IMR-90 (cell line): ENCODE measurements around the gene MAML1. TPM values are rescaled to one million over a fixed set of nuclear protein-coding genes. Genes with fewer than 3 reads are reported as not detected.

Experiments
- ATAC-seq: fragments of 200-7000 bp; cut with Tn5 transposase; 2 replicates; pipeline ENCODE4 v1.9.1; 2020; ENCODE audit warnings: low read depth, mild to moderate bottlenecking, moderate library complexity
- BruUV-seq: library from RNA; stranded (reverse); fragments of 400-500 nt; replicated peaks from 2 replicates; lab custom pipeline; 2021; lab: Mats Ljungman, UMichigan
- CTCF ChIA-PET: fragments of 300-600 bp; formaldehyde crosslinking; extraction: SDS; loops from one replicate; lab custom pipeline; 2021; ENCODE audit warnings: antibody characterized with exemption; lab: Yijun Ruan, JAX
- POLR2A ChIA-PET: fragments of 300-600 bp; sonication (Branson Sonifier 250); formaldehyde crosslinking; loops from one replicate; lab custom pipeline; 2022; ENCODE audit warnings: antibody characterized with exemption; ENCODE audit not compliant: unreplicated experiment; lab: Charles Lee
- DNase-seq: peaks from one replicate; pipeline ENCODE4 v3.0.0; 2013
- H2AFZ ChIP-seq: replicated peaks from 2 replicates; pipeline ENCODE3; 2013; ENCODE audit warnings: low read length, mild to moderate bottlenecking; ENCODE audit not compliant: poor library complexity
- H2AK5ac ChIP-seq: 2 replicates; pipeline ENCODE4 v1.6.1; 2013; ENCODE audit warnings: low read depth, low read length, inconsistent platforms
- H2AK9ac ChIP-seq: replicated peaks from 2 replicates; pipeline ENCODE3; 2013; ENCODE audit warnings: mild to moderate bottlenecking, low read depth, low read length, moderate library complexity; ENCODE audit not compliant: poor library complexity
- H2BK120ac ChIP-seq: 2 replicates; pipeline ENCODE4 v1.6.1; 2013; ENCODE audit warnings: low read depth, low read length, inconsistent platforms
- H2BK15ac ChIP-seq: 3 replicates; pipeline ENCODE4 v1.6.1; 2013; ENCODE audit warnings: low read depth, low read length, inconsistent platforms
- H2BK20ac ChIP-seq: 2 replicates; pipeline ENCODE4 v1.6.1; 2013; ENCODE audit warnings: low read depth, mild to moderate bottlenecking, inconsistent platforms, low read length, moderate library complexity
- H2BK5ac ChIP-seq: 2 replicates; pipeline ENCODE4 v1.6.1; 2013; ENCODE audit warnings: mild to moderate bottlenecking, low read depth, low read length, inconsistent platforms; ENCODE audit not compliant: poor library complexity, severe bottlenecking
- H3K14ac ChIP-seq: replicated peaks from 2 replicates; pipeline ENCODE4 v1.6.1; 2013; ENCODE audit warnings: low read depth, low read length, inconsistent platforms
- H3K18ac ChIP-seq: 2 replicates; pipeline ENCODE4 v1.6.1; 2013; ENCODE audit warnings: low read depth, low read length, control low read depth
- H3K23ac ChIP-seq: 2 replicates; pipeline ENCODE4 v1.6.1; 2013; ENCODE audit warnings: low read depth, low read length, inconsistent platforms
- H3K27ac ChIP-seq: 2 replicates; pipeline ENCODE4 v1.5.1; 2013; ENCODE audit warnings: mild to moderate bottlenecking, control low read depth, low read length; ENCODE audit not compliant: insufficient read depth
- H3K27me3 ChIP-seq: 2 replicates; pipeline ENCODE4 v1.6.1; 2013; ENCODE audit warnings: low read length; ENCODE audit not compliant: control insufficient read depth, insufficient read depth
- H3K36me3 ChIP-seq: 2 replicates; pipeline ENCODE4 v1.6.1; 2013; ENCODE audit warnings: low read length, mixed read lengths; ENCODE audit not compliant: control insufficient read depth, insufficient read depth
- H3K4ac ChIP-seq: 2 replicates; pipeline ENCODE4 v1.6.1; 2013; ENCODE audit warnings: low read depth, low read length, inconsistent platforms
- H3K4me1 ChIP-seq: 2 replicates; pipeline ENCODE4 v1.6.1; 2013; ENCODE audit warnings: low read length, mixed read lengths; ENCODE audit not compliant: control insufficient read depth, insufficient read depth
- H3K4me2 ChIP-seq: 2 replicates; pipeline ENCODE4 v1.6.1; 2013; ENCODE audit warnings: low read depth, mild to moderate bottlenecking, control low read depth, low read length, moderate library complexity
- H3K4me3 ChIP-seq: 2 replicates; pipeline ENCODE4 v1.5.1; 2013; ENCODE audit warnings: low read depth, mild to moderate bottlenecking, control low read depth, low read length, moderate library complexity; ENCODE audit not compliant: insufficient read depth
- H3K56ac ChIP-seq: 2 replicates; pipeline ENCODE4 v1.6.1; 2013; ENCODE audit warnings: low read length, inconsistent platforms; ENCODE audit not compliant: insufficient read depth; ENCODE audit errors: extremely low read depth
- H3K79me1 ChIP-seq, 2 experiments: 2 replicates each; pipeline ENCODE4 v1.6.1; 2013; ENCODE audit warnings: low read length in 2 of 2, inconsistent platforms in 1 of 2, low read depth in 1 of 2
- H3K9ac ChIP-seq: 2 replicates; pipeline ENCODE4 v1.6.1; 2013; ENCODE audit warnings: low read depth, low read length, control low read depth
- H3K9me1 ChIP-seq: 2 replicates; pipeline ENCODE4 v1.6.1; 2013; ENCODE audit warnings: low read length, inconsistent platforms; ENCODE audit not compliant: insufficient read depth
- H3K9me3 ChIP-seq: 2 replicates; pipeline ENCODE4 v1.6.1; 2013; ENCODE audit warnings: low read length; ENCODE audit not compliant: control insufficient read depth, insufficient read depth
- H4K20me1 ChIP-seq: 2 replicates; pipeline ENCODE4 v1.6.1; 2013; ENCODE audit warnings: low read length, inconsistent platforms; ENCODE audit not compliant: insufficient read depth
- H4K5ac ChIP-seq: 2 replicates; pipeline ENCODE4 v1.6.1; 2013; ENCODE audit warnings: mild to moderate bottlenecking, low read depth, low read length, control low read depth
- H4K8ac ChIP-seq, 2 experiments: 2 replicates each; pipeline ENCODE4 v1.6.1; 2013; ENCODE audit warnings: low read depth in 2 of 2, low read length in 2 of 2, control low read depth in 1 of 2, inconsistent platforms in 1 of 2
- H4K91ac ChIP-seq: 2 replicates; pipeline ENCODE4 v1.6.1; 2013; ENCODE audit warnings: low read depth, low read length, inconsistent platforms; ENCODE audit not compliant: insufficient read depth
- BHLHE40 ChIP-seq: fragments of 150-350 bp; IDR thresholded peaks from 2 replicates; pipeline ENCODE4 v1.6.1; 2016; ENCODE audit warnings: mild to moderate bottlenecking, low read depth, low read length
- CEBPB ChIP-seq: IDR thresholded peaks from 2 replicates; pipeline ENCODE4 v1.6.1; 2012; ENCODE audit warnings: low read depth, low read length, improper control_type of control experiment
- CHD1 ChIP-seq: IDR thresholded peaks from 2 replicates; pipeline ENCODE4 v1.6.1; 2012; ENCODE audit warnings: low read depth, low read length, improper control_type of control experiment
- ELK1 ChIP-seq: fragments of 150-350 bp; IDR thresholded peaks from 2 replicates; pipeline ENCODE4 v1.6.1; 2016; ENCODE audit warnings: low read depth, mild to moderate bottlenecking, low read length, moderate library complexity, borderline replicate concordance
- FOS ChIP-seq: fragments of 150-350 bp; IDR thresholded peaks from 2 replicates; pipeline ENCODE4 v1.6.1; 2016; ENCODE audit warnings: low read depth, low read length
- MAFK ChIP-seq: IDR thresholded peaks from 2 replicates; pipeline ENCODE4 v1.6.1; 2012; ENCODE audit warnings: low read depth, low read length, improper control_type of control experiment
- MXI1 ChIP-seq: IDR thresholded peaks from 2 replicates; pipeline ENCODE4 v1.6.1; 2012; ENCODE audit warnings: low read depth, mild to moderate bottlenecking, low read length, moderate library complexity, borderline replicate concordance
- NFE2L2 ChIP-seq: fragments of 150-350 bp; IDR thresholded peaks from 2 replicates; pipeline ENCODE4 v1.6.1; 2016; ENCODE audit warnings: low read depth, mild to moderate bottlenecking, low read length
- POLR2A ChIP-seq: IDR thresholded peaks from 2 replicates; pipeline ENCODE4 v1.6.1; 2012; ENCODE audit warnings: mild to moderate bottlenecking, low read depth, low read length
- RAD21 ChIP-seq: IDR thresholded peaks from 2 replicates; pipeline ENCODE4 v1.6.1; 2012; ENCODE audit warnings: low read length, improper control_type of control experiment
- RCOR1 ChIP-seq: IDR thresholded peaks from 2 replicates; pipeline ENCODE4 v1.6.1; 2012; ENCODE audit warnings: mild to moderate bottlenecking, low read length, improper control_type of control experiment; ENCODE audit not compliant: insufficient replicate concordance
- USF2 ChIP-seq: fragments of 150-350 bp; IDR thresholded peaks from 2 replicates; pipeline ENCODE4 v1.6.1; 2017; ENCODE audit warnings: mild to moderate bottlenecking, antibody characterized with exemption, low read length, low read depth
- WGBS, 2 experiments: methylation state at CpG; one replicate each; pipeline versions ENCODE4 v1.1.5 to v1.1.7; 2013; ENCODE audit warnings: missing lambda C conversion rate in 2 of 2; ENCODE audit not compliant: insufficient read length in 1 of 2; ENCODE audit errors: extremely low coverage in 2 of 2; 5-methylcytosine and 5-hydroxymethylcytosine counted together
- dilution Hi-C: fragments of 300-500 bp; cut with HindIII; formaldehyde crosslinking; loops from one replicate; pipeline ENCODE4 v1.14.3; 2018; ENCODE audit warnings: low sequenced_read_pairs; ENCODE audit not compliant: unreplicated experiment
- in situ Hi-C: fragments of 300-500 bp; cut with MboI; formaldehyde crosslinking; loops from 3 replicates; pipeline ENCODE4 v1.14.3; 2019; ENCODE audit warnings: low sequenced_read_pairs, inconsistent platforms, mixed read lengths
- intact Hi-C: fragments of 100-400 bp; cut with micrococcal nuclease; formaldehyde crosslinking; loops from 2 replicates; pipeline ENCODE4 v1.10.0; 2022
- polyA plus RNA-seq, 3 experiments: library from polyadenylated mRNA; depleted of rRNA; stranded (reverse); fragments of >200 nt; gene quantifications; 2 replicates each; pipeline ENCODE4 v1.2.3, GENCODE V29; 2012; ENCODE audit warnings: low replicate concordance in 1 of 3
- total RNA-seq: library from RNA; depleted of rRNA; stranded (reverse); fragments of >200 nt; gene quantifications from 2 replicates; pipeline ENCODE4 v1.2.3, GENCODE V29; 2012
- TF ChIP-seq, protein P1 (sequence below): conservative IDR thresholded peaks from 2 replicates; pipeline ENCODE4 v1.5.1; 2012; ENCODE audit warnings: mild to moderate bottlenecking, low read depth, low read length, improper control_type of control experiment

Gene MAML1
- total and polyA plus RNA-seq, 2 of the 4 experiments (the other 2 are of a cell fraction) = 4.7 to 10.2 TPM

DNA sequence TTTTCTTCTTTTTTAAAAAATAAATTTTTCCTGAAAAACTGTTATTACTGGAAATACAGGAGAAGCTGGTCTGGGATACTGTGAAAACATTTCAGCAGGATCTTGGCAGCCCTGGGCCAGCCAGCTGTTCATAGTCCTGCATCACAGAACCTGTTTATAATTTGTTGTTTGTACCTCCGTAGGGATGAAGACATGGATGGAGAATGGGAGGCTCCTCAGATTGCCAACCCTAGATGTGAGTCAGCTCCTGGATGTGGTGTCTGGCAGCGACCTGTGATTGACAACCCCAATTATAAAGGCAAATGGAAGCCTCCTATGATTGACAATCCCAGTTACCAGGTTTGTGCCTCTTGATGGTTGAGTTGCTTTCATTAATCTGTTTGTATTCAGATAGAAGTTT lies 12.4 kb upstream of the MAML1 start:
- Histone ChIP-seq H2BK5ac (no peak overlapping the region), H4K5ac (no peak overlapping the region), H4K91ac (no peak overlapping the region), H2AK9ac (no peak overlapping the region), H3K36me3 (peaks cover 68% of the 10 kb centered on the region), H2AK5ac (no peak overlapping the region), H3K9me1 (peaks cover 4% of the 10 kb centered on the region), H2BK120ac (no peak overlapping the region), H2AFZ (no peak overlapping the region), H3K9me3 (no peaks in the 10 kb centered on the region), H3K4ac (no peak overlapping the region), H3K79me1 (peaks cover 34 to 55% of the 10 kb centered on the region in 2 experiments), H3K4me3 (no peak overlapping the region), H3K27ac (no peak overlapping the region), H3K23ac (no peak overlapping the region), H3K4me2 (no peak overlapping the region), H4K20me1 (peaks cover 13% of the 10 kb centered on the region), H2BK15ac (no peak overlapping the region), H3K27me3 (no peaks in the 10 kb centered on the region), H3K4me1 (no peaks in the 10 kb centered on the region), H3K9ac (no peak overlapping the region), H4K8ac (no peak overlapping the region), H2BK20ac (no peak overlapping the region), H3K14ac (no peak overlapping the region), H3K56ac (no peak overlapping the region), H3K18ac (no peak overlapping the region)
- no TSS peak for BruUV-seq
- CTCF ChIA-PET = no interaction called here
- TF ChIP-seq NFE2L2 (no peak), USF2 (no peak), ELK1 (no peak), FOS (no peak), CHD1 (no peak), RCOR1 (no peak), BHLHE40 (no peak), MXI1 (no peak), POLR2A (no peak), CEBPB (no peak), RAD21 (no peak), MAFK (no peak)
- TF ChIP-seq, protein P1, sequence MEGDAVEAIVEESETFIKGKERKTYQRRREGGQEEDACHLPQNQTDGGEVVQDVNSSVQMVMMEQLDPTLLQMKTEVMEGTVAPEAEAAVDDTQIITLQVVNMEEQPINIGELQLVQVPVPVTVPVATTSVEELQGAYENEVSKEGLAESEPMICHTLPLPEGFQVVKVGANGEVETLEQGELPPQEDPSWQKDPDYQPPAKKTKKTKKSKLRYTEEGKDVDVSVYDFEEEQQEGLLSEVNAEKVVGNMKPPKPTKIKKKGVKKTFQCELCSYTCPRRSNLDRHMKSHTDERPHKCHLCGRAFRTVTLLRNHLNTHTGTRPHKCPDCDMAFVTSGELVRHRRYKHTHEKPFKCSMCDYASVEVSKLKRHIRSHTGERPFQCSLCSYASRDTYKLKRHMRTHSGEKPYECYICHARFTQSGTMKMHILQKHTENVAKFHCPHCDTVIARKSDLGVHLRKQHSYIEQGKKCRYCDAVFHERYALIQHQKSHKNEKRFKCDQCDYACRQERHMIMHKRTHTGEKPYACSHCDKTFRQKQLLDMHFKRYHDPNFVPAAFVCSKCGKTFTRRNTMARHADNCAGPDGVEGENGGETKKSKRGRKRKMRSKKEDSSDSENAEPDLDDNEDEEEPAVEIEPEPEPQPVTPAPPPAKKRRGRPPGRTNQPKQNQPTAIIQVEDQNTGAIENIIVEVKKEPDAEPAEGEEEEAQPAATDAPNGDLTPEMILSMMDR = no peak
- intact Hi-C loops = no loop called here
- in situ Hi-C loops = no loop called here
- ATAC-seq (peak; percentile 42; the same call in 1 of the 2 replicates), DNase-seq (peak; percentile 32)
- POLR2A ChIA-PET = no interaction called here
- dilution Hi-C loops = no loop called here
- WGBS, 2 experiments = no CpG with 5 or more reads among the region's 2 CpGs
